Endothelial cell of umbilical vein (primary cell): ENCODE measurements around the gene LMNA. TPM values are rescaled to one million over a fixed set of nuclear protein-coding genes. Genes with fewer than 3 reads are reported as not detected.

Experiments
- BruUV-seq: library from RNA; stranded (reverse); fragments of 400-500 nt; replicated peaks from 2 replicates; lab custom pipeline; 2021; lab: Mats Ljungman, UMichigan
- CTCF ChIA-PET: fragments of 300-600, 350-600 bp; sonication (Branson Sonifier 250); formaldehyde crosslinking; loops from one replicate; lab custom pipeline; 2021; ENCODE audit warnings: antibody characterized with exemption, inconsistent platforms; lab: Charles Lee
- POLR2A ChIA-PET: fragments of 300-600, 350-600 bp; sonication (Branson Sonifier 250); formaldehyde crosslinking; loops from one replicate; lab custom pipeline; 2021; ENCODE audit warnings: antibody characterized with exemption, inconsistent platforms; lab: Charles Lee
- DNase-seq: peaks from one replicate; pipeline ENCODE4 v3.0.0-alpha.2; 2011; ENCODE audit warnings: low read depth, low spot score
- FAIRE-seq: peaks from 2 replicates; lab custom pipeline; 2011; peaks lifted over from hg19 to GRCh38; lab: Jason Lieb, UNC
- H2AFZ ChIP-seq: 2 replicates; pipeline ENCODE4 v1.6.0; 2012; ENCODE audit warnings: low read depth, low read length, control low read depth, inconsistent platforms
- H3K27ac ChIP-seq: 2 replicates; pipeline ENCODE4 v1.5.1; 2011; ENCODE audit warnings: low read depth, mild to moderate bottlenecking, control low read depth, low read length, moderate library complexity; ENCODE audit not compliant: insufficient read depth
- H3K27me3 ChIP-seq, 2 experiments: 2 replicates each; pipeline versions ENCODE4 v1.6.0 to v1.6.1; 2011; ENCODE audit warnings: low read length in 2 of 2, mixed read lengths in 1 of 2; ENCODE audit not compliant: control insufficient read depth in 2 of 2, insufficient read depth in 2 of 2
- H3K36me3 ChIP-seq, 2 experiments: 2 replicates in 1 of 2; 3 replicates in 1 of 2; pipeline ENCODE4 v1.5.1; 2011; ENCODE audit warnings: low read length in 2 of 2, mild to moderate bottlenecking in 1 of 2, moderate library complexity in 1 of 2; ENCODE audit not compliant: control insufficient read depth in 2 of 2, insufficient read depth in 2 of 2; ENCODE audit errors: extremely low read depth in 1 of 2
- H3K4me1 ChIP-seq: 3 replicates; pipeline ENCODE4 v1.5.1; 2011; ENCODE audit warnings: mild to moderate bottlenecking, low read length; ENCODE audit not compliant: control insufficient read depth, insufficient read depth; ENCODE audit errors: extremely low read depth
- H3K4me2 ChIP-seq: 2 replicates; pipeline ENCODE4 v1.6.1; 2011; ENCODE audit warnings: low read length, control low read depth, mixed read lengths; ENCODE audit not compliant: insufficient read depth
- H3K4me3 ChIP-seq, 3 experiments: fragments of 200-600 bp in 1 of 3; sonication (generic), shearing (Covaris generic) in 1 of 3; replicated peaks in 1 of 3; 2 replicates each; pipeline ENCODE4 v1.5.1; 2011 to 2016; ENCODE audit warnings: control low read depth in 3 of 3, low read length in 3 of 3, mild to moderate bottlenecking in 2 of 3, inconsistent platforms in 1 of 3, low read depth in 1 of 3, moderate library complexity in 1 of 3; ENCODE audit not compliant: insufficient read depth in 1 of 3
- H3K79me2 ChIP-seq: 2 replicates; pipeline ENCODE4 v1.6.0; 2012; ENCODE audit warnings: low read length, inconsistent platforms; ENCODE audit not compliant: control insufficient read depth, insufficient read depth
- H3K9ac ChIP-seq: replicated peaks from 2 replicates; pipeline ENCODE3; 2011; ENCODE audit warnings: low read length, control low read depth; ENCODE audit not compliant: insufficient read depth; ENCODE audit errors: extremely low read depth
- H3K9me1 ChIP-seq: replicated peaks from 3 replicates; pipeline ENCODE4 v1.6.0; 2011; ENCODE audit warnings: mild to moderate bottlenecking, low read length; ENCODE audit not compliant: control insufficient read depth, insufficient read depth; ENCODE audit errors: extremely low read depth
- H3K9me3 ChIP-seq: replicated peaks from 2 replicates; pipeline ENCODE4 v1.5.1; 2012; ENCODE audit warnings: low read length, inconsistent platforms; ENCODE audit not compliant: control insufficient read depth, insufficient read depth
- H4K20me1 ChIP-seq: replicated peaks from 2 replicates; pipeline ENCODE3; 2011; ENCODE audit warnings: mild to moderate bottlenecking, low read length; ENCODE audit not compliant: control insufficient read depth, insufficient read depth; ENCODE audit errors: extremely low read depth
- CTCF ChIP-seq, 2 donors: IDR thresholded peaks; 1 replicate in 1 of 2; 2 replicates in 1 of 2; pipeline ENCODE4 v1.5.1; 2011; ENCODE audit warnings: low read length in 2 of 2, mild to moderate bottlenecking in 2 of 2, moderate library complexity in 2 of 2, control low read depth in 1 of 2, inconsistent platforms in 1 of 2, low read depth in 1 of 2; ENCODE audit not compliant: insufficient read depth in 1 of 2; ENCODE audit errors: extremely low read depth in 1 of 2
- EZH2 ChIP-seq: IDR thresholded peaks from 2 replicates; pipeline ENCODE4 v1.6.1; 2012; ENCODE audit warnings: borderline replicate concordance, low read depth, mild to moderate bottlenecking, moderate library complexity, low read length, inconsistent platforms; ENCODE audit not compliant: severe bottlenecking
- FOS ChIP-seq: IDR thresholded peaks from 2 replicates; pipeline ENCODE4 v1.6.1; 2011; ENCODE audit warnings: mild to moderate bottlenecking, low read length, moderate library complexity, borderline replicate concordance; ENCODE audit not compliant: insufficient read depth
- GATA2 ChIP-seq: IDR thresholded peaks from 2 replicates; pipeline ENCODE4 v1.7.0; 2011; ENCODE audit warnings: low read depth, mild to moderate bottlenecking, moderate library complexity, mixed read lengths, low read length; ENCODE audit not compliant: insufficient read length, insufficient read depth
- JUN ChIP-seq: IDR thresholded peaks from 2 replicates; pipeline ENCODE4 v1.6.1; 2011; ENCODE audit warnings: borderline replicate concordance, low read depth; ENCODE audit not compliant: insufficient read length, insufficient read depth
- MAX ChIP-seq: IDR thresholded peaks from 2 replicates; pipeline ENCODE4 v1.6.1; 2011; ENCODE audit not compliant: insufficient read depth, insufficient read length
- MYC ChIP-seq: IDR thresholded peaks from one replicate; pipeline ENCODE4 v1.6.1; 2011; ENCODE audit warnings: mild to moderate bottlenecking, low read depth, low read length
- POLR2A ChIP-seq: IDR thresholded peaks from 2 replicates; pipeline ENCODE4 v1.6.1; 2012; ENCODE audit warnings: low read depth, mild to moderate bottlenecking, control low read depth, low read length
- POLR2AphosphoS5 ChIP-seq: IDR thresholded peaks from 2 replicates; pipeline ENCODE4 v1.6.1; 2012; ENCODE audit warnings: low read depth, mild to moderate bottlenecking, control low read depth, low read length, moderate library complexity; ENCODE audit not compliant: insufficient read depth
- dilution Hi-C: fragments of 300-500 bp; cut with MboI; formaldehyde crosslinking; loops from one replicate; pipeline ENCODE4 v1.15.0; 2019; ENCODE audit warnings: low sequenced_read_pairs; ENCODE audit not compliant: extremely low pct_ligation_motif_present
- intact Hi-C: fragments of 100-400 bp; cut with micrococcal nuclease; formaldehyde crosslinking; loops from one replicate; pipeline ENCODE4 v1.10.0; 2022
- polyA plus RNA-seq, 4 experiments: library from polyadenylated mRNA; depleted of rRNA in 3 of 4; stranded (reverse) in 3 of 4; unstranded in 1 of 4; fragments of >200 nt; gene quantifications; 2 replicates each; pipeline versions ENCODE4 v1.2.1 to v1.2.3, GENCODE V29; 2011 to 2012; ENCODE audit warnings: missing spikeins in 1 of 4
- total RNA-seq: library from RNA; stranded (reverse); gene quantifications from 2 replicates; pipeline ENCODE4 v1.2.3, GENCODE V29; 2021

Gene LMNA
- total and polyA plus RNA-seq, 2 donors (not counting 3 experiments of a cell fraction or from before 2014, with no cell fraction given), result 371 to 742 TPM

GRCh38 chr1:156074661-156075060 lies 39.9 kb upstream of the LMNA start:
- no peaks in the 10 kb centered on the region for H4K20me1 ChIP-seq
- no peak for FAIRE-seq
- no peak overlapping the region for H3K4me2 ChIP-seq
- DNase-seq, result no peak
- H3K27me3 ChIP-seq, result no peaks in the 10 kb centered on the region
- no peaks in the 10 kb centered on the region for H3K9me1 ChIP-seq
- TF ChIP-seq EZH2 (no peak), MYC (no peak), FOS (no peak), JUN (no peak), GATA2 (no peak), POLR2AphosphoS5 (no peak), POLR2A (no peak), CTCF (IDR thresholded peaks at IDR 0.05; ENCODE audit: extremely low read depth in 1 of 2, insufficient read depth in 1 of 2, low read depth in 1 of 2, low read length in 2 of 2) (no peak), MAX (no peak)
- no TSS peak for BruUV-seq
- peaks cover 10% of the 10 kb centered on the region for H3K4me1 ChIP-seq
- H3K36me3 ChIP-seq, result peaks cover 8 to 36% of the 10 kb centered on the region in 2 experiments
- no peak overlapping the region for H3K27ac ChIP-seq
- dilution Hi-C loops (no loop called here), intact Hi-C loops (no loop called here)
- H3K4me3 ChIP-seq, result no peak overlapping the region
- ChIA-PET POLR2A (no interaction called here), CTCF (interaction anchor here (0.6 to 1.9 kb wide), 2 partner anchors 8 to 356 kb away, joined by 3 to 10 read pairs; no protein-coding TSS in a partner anchor)
- H2AFZ ChIP-seq, result no peak overlapping the region
- H3K9me3 ChIP-seq, result no peaks in the 10 kb centered on the region
- no peak overlapping the region for H3K9ac ChIP-seq
- peaks cover 25% of the 10 kb centered on the region for H3K79me2 ChIP-seq
